Astrocyte (in vitro differentiated cells and primary cell): ENCODE measurements around the gene KMT2B.

ENCODE experiments used
- CTCF ChIP-seq: IDR thresholded peaks from 2 replicates; pipeline ENCODE4 v1.5.1; 2011; ENCODE audit warnings: low read depth, mild to moderate bottlenecking, inconsistent platforms, low read length, moderate library complexity; ENCODE audit not compliant: insufficient read depth
- EZH2 ChIP-seq: IDR thresholded peaks from 2 replicates; pipeline ENCODE4 v1.6.1; 2012; ENCODE audit warnings: mild to moderate bottlenecking, low read length, inconsistent platforms; ENCODE audit not compliant: insufficient read depth

GRCh38 chr19:35693422-35693821 is 24.4 kb upstream of the KMT2B start:
- TF ChIP-seq CTCF (no peak), EZH2 (no peak)
